Measurements from ENCODE around the gene LAPTM4A.
"Not testable (repeated sequence)": the region's sequence is repeated elsewhere in the genome, so short reads cannot be mapped to it uniquely, and the experiment has no call there.

The LAPTM4A gene

GRCh38 chr2:20074901-20075300, 23.5 kb upstream of the LAPTM4A start:
- DNase-seq = no peak

DNA sequence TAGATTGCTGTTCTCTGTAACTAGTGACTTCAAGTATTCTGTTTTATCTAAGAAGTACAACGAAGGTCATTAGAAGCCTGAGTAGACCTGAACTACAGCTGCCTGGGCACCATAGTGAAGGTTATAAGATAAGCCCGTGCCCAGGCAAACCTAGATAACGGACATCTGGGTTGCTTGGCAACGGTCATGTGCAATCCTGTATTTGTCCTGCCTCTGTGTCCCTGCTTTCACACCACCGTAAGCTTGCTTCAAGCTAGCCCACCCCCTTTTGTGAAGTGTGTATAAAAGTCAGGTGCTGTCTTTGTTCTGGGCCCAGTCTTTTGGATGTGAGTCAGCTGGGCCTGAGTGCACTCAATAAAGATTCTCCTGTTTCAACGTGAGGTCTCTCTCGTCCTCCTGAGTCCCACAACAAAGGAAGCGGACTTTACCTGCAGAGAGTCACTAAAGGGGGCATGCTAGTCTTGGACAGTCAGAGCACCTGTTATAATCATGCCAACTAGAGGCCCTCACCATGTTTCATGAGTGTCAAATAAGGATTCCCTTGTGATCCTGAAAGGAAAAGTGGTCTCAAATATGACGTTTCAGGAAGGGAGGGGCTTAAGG, 22.7 kb upstream of the LAPTM4A start:
- DNase-seq = not testable (repeated sequence)

- DNase-seq = no peak
Measured at GRCh38 chr2:20073460-20073859, 22.0 kb upstream of the LAPTM4A start.

- no peak for DNase-seq
Measured at GRCh38 chr2:20072436-20073158, 21.2 kb upstream of the LAPTM4A start.

- no peak for DNase-seq
Measured at GRCh38 chr2:20071397-20072383, 20.3 kb upstream of the LAPTM4A start.

GRCh38 chr2:20069756-20070155, 18.3 kb upstream of the LAPTM4A start:
- no peak for DNase-seq

DNA sequence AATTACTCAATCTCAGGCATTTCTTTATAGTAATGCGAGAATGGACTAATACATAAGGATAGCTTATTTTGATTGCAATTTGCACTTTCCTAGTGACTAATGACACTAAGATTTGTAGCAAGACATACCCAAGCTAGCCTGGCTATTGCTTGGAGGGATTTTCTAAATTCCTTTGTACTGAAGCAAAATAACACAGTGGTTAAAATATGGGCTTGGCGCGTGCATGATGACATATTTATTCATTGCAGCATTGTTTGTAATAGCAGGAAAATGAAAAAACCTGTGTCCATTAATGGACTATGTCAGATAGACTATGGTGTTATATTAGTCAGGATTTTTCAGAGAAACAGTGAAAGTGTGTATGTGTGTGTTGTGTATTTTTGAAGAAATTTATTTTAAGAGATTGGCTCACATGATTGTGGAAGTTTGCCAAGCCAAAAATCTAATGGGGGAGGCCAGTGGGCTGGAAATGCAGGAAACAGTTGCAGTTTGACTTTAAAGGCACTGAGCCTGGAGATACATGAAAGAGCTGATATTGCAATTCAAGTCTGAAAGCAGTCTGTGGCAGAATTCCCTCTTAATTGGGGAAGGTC, 16.7 kb upstream of the LAPTM4A start:
- DNase-seq = no peak

DNA sequence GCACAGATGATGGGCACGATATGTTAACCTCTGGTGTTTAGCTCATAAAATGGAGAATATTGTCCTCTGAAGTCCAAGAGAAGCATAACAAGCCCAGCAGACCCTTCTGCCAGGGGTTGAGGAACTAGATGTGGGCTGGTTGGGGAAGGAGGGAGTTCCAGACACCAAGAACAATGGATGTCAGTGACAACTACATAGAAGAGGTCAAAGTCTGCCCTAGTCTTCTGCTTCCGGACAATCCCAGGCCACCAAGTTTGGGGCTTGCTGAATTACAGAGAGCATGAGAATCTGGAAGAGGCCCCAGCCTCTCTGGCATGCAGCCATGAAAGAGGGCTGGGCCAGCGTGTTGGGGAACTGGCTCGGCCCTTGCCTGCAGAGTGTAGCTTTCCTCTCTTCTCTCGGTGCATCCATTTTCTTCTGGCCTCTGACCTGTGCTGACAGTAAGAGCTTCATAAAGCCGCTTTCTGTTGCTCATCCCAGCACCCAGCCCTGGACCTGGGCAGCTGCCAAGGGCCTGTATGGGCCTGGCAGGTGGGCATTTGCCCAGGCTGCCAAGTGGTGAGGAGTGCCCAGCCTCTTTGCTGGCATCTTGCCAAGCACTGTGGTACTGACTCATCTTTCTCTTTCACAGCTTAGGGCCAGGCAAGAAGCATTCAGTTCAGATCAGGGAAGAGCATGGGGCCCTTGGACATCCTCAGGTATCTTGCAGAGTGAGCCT, 14.6 kb upstream of the LAPTM4A start:
- DNase-seq = no peak

DNA sequence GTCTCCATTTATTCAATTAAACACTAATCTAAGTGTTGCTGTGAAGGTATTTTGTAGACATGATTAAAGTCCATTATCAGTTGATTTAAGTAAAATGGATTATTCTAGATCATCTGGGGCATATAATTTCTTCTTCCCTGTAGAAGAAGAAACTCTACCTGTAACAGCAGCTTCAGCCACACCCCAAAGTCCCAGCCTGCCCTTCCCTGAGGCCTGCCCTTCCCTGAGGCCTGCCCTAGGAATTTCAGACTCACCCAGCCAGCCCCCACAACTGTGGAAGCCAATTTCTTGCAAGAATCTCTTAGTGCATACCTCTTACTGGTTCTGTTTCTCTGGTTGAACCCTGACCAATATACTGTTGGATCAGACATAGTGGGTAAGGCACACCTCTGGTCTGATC, 13.4 kb upstream of the LAPTM4A start:
- no peak for DNase-seq

DNA sequence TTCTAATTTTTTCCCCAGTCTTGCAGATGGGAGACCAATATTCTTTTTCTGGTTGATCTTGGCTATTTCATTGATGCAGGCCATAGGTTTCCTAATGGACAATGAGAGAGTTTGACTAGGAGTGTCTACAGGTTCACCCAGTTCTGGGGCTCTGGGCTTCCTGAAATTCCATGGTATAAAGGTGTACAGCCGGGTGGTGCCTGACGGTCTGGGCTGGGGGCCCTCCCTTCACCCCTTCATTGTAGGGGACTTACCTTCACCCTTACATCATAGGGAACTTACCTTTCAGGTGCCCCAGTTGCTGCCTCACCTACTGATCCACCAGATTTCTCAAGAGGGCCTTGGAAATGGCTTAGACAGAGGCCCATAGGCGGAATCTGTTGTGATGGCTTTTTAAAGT, 13.0 kb upstream of the LAPTM4A start:
- no peak for DNase-seq

- no peak for DNase-seq
Measured at GRCh38 chr2:20062615-20063545, 11.5 kb upstream of the LAPTM4A start.

DNA sequence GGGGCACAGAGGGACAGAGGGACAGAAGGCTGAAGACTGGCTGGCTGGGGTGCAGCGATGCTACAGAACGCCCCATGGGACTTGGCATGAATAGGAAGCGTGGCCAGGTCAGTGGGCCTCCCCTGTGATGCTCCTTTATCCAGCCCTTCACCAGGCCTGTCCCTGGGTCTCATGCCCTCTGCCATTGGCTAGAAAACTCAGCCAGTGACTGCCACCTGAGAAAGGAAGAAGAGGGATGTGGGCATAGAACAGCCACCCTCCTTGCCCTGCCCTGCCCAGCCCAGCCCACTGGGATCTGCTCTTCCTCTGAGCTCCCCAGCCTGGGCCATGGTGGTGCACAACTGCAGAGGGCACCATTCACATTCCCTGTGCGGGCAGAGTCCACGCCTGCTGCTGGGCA, 10.5 kb upstream of the LAPTM4A start:
- DNase-seq = no peak

DNA sequence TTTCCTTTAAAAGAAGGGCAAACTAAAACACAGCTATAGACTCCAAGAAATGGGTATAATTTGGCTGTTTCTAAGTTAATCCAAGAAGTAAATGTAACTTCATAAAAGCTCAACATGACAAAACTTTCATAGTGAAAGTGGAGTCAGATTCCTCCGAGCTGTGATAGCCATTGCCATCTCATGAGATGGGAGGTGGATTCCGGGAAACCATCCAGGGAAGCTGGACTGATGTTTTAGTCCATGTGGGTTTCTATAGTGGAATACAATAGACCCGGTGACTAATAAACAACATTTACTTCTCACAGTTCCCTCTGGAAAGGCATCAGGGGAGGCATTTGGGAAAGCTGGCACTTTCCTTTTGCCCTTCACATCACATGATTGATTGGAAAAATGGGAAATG, 10.0 kb upstream of the LAPTM4A start:
- no peak for DNase-seq

GRCh38 chr2:20060106-20060505, 8.7 kb upstream of the LAPTM4A start:
- DNase-seq = no peak

GRCh38 chr2:20057268-20057667, 5.8 kb upstream of the LAPTM4A start:
- DNase-seq = no peak

- DNase-seq = no peak
Measured at GRCh38 chr2:20054931-20055330, 3.5 kb upstream of the LAPTM4A start.

GRCh38 chr2:20054119-20054518, 2.7 kb upstream of the LAPTM4A start:
- DNase-seq = no peak

DNA sequence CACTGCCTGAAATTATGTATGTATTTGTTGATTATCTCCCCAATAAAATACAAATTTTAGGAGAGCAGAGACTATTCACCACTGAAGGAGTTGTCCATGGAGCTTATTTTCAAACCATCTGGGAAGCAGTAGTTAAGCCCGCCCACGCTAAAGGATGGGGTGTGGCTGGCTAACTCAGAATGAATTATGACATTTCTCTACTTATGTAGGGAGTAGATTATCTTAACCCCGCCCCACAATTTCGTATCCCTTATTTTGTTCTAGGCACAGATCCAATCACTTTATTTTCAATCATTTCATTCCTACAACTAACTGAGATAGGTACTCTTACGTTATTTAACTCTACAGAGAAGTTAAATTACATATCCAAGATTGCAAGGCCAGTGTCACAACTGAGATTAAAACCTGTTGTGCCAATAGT, 1.4 kb upstream of the LAPTM4A start:
- no peak for DNase-seq

- DNase-seq = no peak
Measured at GRCh38 chr2:20052229-20052851, 912 bp upstream of the LAPTM4A start.

- DNase-seq = no peak
Measured at GRCh38 chr2:20050646-20051531, 539 bp downstream of the LAPTM4A start.
